Suprapubic skin (tissue), 3 donors: ENCODE results near the gene UQCRQ.

Source experiments
- CTCF ChIP-seq, 2 donors: fragments of 200-600 bp in 1 of 2; fragments of 450-650 bp in 1 of 2; sonication (generic) in 1 of 2; IDR thresholded peaks; one replicate each; pipeline ENCODE4 v1.5.1; 2016 to 2019; ENCODE audit warnings: antibody characterized with exemption in 2 of 2, mild to moderate bottlenecking in 1 of 2, moderate library complexity in 1 of 2
- POLR2AphosphoS5 ChIP-seq, 3 donors: sonication (generic); formaldehyde crosslinking; IDR thresholded peaks; one replicate each; pipeline ENCODE4 v1.6.1; 2017; ENCODE audit warnings: antibody characterized with exemption in 3 of 3

GRCh38 chr5:132820162-132820754 lies 46.2 kb upstream of the UQCRQ start:
- no peak for TF ChIP-seq POLR2AphosphoS5 (IDR thresholded peaks at IDR 0.05)
- peak; percentile 88 to 92 for TF ChIP-seq CTCF (IDR thresholded peaks at IDR 0.05)
